ENCODE data around the gene UNC5CL. TPM values are rescaled to one million over a fixed set of nuclear protein-coding genes. Genes with fewer than 3 reads are reported as not detected.
A peak's percentile ranks its signal among the peaks of the same experiment; 100 is the strongest.

The UNC5CL gene
- total and polyA plus RNA-seq, 9 of the 15 experiments (the other 6 are each of a cell fraction or from before 2014, with no cell fraction given) = 0.07 to 1.8 (median 0.62) TPM; not detected in 1

DNA sequence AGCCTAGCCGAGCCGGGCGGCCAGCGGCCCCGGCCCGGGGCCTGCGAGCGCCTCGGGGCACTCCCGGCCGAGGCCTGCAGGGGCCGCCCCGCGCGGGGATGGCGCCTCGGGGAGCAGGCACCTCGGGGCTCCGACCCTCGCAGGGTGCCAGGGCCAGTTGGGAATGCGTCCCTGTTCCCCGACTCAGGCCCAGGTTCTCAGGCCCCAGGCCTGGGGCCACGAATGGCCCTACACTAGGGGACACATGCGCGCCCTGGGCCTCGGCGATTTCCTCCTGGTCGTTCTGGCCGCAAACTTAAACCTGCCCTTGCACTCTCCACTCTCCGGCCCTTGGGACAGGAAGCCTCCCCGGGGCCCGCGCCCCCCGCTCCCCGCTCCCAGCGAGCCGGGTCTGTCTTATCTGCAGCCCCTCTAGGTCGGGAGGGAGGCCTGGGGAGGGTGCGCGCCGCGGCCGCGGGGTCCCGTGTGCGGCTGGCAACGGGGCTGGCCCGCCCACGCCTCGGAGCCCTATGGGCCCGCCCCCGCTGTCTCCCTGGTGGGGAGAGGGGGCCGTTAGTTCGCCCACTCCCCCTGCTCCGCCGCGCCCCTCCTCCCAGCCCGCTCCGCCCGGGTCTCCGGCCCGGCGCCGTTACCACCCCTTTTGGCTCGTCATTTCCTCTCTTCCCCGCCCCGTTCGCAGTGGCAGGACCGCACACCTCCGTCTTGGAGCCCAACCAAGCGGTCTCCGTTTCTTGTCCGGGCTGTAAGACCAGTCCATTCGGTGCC is 34.4 kb upstream of the UNC5CL start (continued):
- peak in 1 of 2 experiments; percentile 32; a peak in 3 of 4 replicates for TF ChIP-seq NRF1 (conservative IDR thresholded peaks at IDR 0.05 in 1 of 2, IDR thresholded peaks at IDR 0.05 in 1 of 2)
- TF ChIP-seq MAFK (IDR thresholded peaks at IDR 0.05; ENCODE audit: low read length) = no peak
- TF ChIP-seq SLC30A9 (CRISPR knock-in tag; IDR thresholded peaks at IDR 0.05) = no peak
- TF ChIP-seq RBM17 (IDR thresholded peaks at IDR 0.05; ENCODE audit: borderline replicate concordance, low read depth, low read length) = no peak
- TF ChIP-seq, protein P1, sequence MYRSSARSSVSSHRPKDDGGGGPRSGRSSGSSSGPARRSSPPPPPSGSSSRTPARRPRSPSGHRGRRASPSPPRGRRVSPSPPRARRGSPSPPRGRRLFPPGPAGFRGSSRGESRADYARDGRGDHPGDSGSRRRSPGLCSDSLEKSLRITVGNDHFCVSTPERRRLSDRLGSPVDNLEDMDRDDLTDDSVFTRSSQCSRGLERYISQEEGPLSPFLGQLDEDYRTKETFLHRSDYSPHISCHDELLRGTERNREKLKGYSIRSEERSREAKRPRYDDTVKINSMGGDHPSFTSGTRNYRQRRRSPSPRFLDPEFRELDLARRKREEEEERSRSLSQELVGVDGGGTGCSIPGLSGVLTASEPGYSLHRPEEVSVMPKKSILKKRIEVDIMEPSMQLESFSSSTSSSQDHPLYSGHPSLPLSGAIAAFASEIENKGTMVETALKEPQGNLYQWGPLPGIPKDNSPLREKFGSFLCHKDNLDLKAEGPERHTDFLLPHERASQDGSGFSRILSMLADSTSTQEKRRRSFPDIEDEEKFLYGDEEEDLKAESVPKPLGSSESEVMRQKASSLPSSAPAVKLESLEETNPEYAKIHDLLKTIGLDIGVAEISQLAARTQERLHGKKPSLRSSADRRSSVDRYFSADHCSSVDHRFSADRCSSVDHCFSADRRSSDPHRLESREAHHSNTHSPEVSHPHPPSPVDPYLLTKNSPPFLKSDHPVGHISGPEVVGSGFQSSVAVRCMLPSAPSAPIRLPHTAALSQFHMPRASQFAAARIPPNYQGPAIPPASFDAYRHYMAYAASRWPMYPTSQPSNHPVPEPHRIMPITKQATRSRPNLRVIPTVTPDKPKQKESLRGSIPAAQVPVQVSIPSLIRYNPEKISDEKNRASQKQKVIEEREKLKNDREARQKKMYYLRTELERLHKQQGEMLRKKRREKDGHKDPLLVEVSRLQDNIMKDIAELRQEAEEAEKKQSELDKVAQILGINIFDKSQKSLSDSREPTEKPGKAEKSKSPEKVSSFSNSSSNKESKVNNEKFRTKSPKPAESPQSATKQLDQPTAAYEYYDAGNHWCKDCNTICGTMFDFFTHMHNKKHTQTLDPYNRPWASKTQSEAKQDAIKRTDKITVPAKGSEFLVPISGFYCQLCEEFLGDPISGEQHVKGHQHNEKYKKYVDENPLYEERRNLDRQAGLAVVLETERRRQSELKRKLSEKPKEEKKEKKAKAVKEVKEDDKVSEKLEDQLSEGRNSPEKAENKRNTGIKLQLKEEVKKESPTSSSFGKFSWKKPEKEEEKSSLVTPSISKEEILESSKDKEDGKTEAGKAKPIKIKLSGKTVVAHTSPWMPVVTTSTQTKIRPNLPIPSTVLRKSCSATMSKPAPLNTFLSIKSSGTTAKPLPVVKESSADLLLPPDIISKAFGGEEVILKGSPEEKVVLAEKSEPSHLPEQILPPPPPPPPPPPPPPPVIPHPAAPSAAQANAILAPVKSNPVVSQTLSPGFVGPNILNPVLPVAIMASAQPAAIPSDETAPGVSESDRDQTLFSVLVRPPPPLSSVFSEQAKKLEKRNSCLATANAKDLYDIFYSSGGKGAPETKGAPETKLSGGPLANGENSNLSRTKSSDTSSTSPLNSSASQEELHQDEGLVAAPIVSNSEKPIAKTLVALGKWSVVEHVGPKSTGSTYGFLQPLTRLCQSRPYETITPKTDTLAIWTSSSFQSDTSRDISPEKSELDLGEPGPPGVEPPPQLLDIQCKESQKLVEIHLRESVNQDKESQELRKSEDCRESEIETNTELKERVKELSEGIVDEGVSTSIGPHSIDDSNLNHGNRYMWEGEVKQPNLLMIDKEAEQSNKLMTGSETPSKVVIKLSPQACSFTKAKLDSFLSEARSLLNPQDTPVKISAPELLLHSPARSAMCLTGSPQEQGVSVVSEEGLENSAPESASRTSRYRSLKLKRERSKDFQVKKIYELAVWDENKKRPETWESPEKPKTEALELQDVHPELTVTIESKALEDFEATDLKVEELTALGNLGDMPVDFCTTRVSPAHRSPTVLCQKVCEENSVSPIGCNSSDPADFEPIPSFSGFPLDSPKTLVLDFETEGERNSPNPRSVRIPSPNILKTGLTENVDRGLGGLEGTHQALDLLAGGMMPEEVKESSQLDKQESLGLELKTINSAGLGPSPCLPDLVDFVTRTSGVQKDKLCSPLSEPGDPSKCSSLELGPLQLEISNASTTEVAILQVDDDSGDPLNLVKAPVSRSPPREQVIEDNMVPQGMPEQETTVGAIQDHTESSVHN (IDR thresholded peaks at IDR 0.05; ENCODE audit: borderline replicate concordance in 1 of 2, low read depth in 1 of 2) = no peak
- no peak for TF ChIP-seq ZNF740 (CRISPR knock-in tag; IDR thresholded peaks at IDR 0.05)
- no peak for TF ChIP-seq ZNF740 (tag; IDR thresholded peaks at IDR 0.05)
- TF ChIP-seq, protein P2, sequence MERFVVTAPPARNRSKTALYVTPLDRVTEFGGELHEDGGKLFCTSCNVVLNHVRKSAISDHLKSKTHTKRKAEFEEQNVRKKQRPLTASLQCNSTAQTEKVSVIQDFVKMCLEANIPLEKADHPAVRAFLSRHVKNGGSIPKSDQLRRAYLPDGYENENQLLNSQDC (CRISPR knock-in tag; IDR thresholded peaks at IDR 0.05) = no peak
- TF ChIP-seq SMAD3 (CRISPR knock-in tag; conservative IDR thresholded peaks at IDR 0.05) = no peak
- no peak for TF ChIP-seq SAFB (IDR thresholded peaks at IDR 0.05; ENCODE audit: borderline replicate concordance, low read depth, low read length)
- TF ChIP-seq MTA2 (IDR thresholded peaks at IDR 0.05; ENCODE audit: low read depth) = no peak
- no peak for TF ChIP-seq ZNF217 (CRISPR knock-in tag; IDR thresholded peaks at IDR 0.05)
- no peak; the same call in 1 of the 2 replicates for TF ChIP-seq MYNN (IDR thresholded peaks at IDR 0.05)
- TF ChIP-seq MYNN (CRISPR knock-in tag; IDR thresholded peaks at IDR 0.05) = no peak
- no peak for TF ChIP-seq PRMT5 (CRISPR knock-in tag; IDR thresholded peaks at IDR 0.05)
- peak; percentile 75 to 79; a peak in 3 of 4 replicates for TF ChIP-seq NONO (IDR thresholded peaks at IDR 0.05; ENCODE audit: low read depth in 2 of 2, low read length in 1 of 2)

Measured in K562 (cell line).